HG02973 (cell line): ENCODE results near the gene CWH43.
"Not testable (repeated sequence)": the region's sequence is repeated elsewhere in the genome, so short reads cannot be mapped to it uniquely, and the experiment has no call there.

Experiments
- ATAC-seq: cut with Tn5 transposase; IDR thresholded peaks from one replicate; pipeline ENCODE4 v1.9.1; 2021; ENCODE audit warnings: moderate library complexity; ENCODE audit not compliant: unreplicated experiment

The CWH43 gene

GRCh38 chr4:49096215-49096614, 110.1 kb downstream of the CWH43 start:
- ATAC-seq, result not testable (repeated sequence)

GRCh38 chr4:49096627-49097026, 110.6 kb downstream of the CWH43 start:
- peak; percentile 30 for ATAC-seq

DNA sequence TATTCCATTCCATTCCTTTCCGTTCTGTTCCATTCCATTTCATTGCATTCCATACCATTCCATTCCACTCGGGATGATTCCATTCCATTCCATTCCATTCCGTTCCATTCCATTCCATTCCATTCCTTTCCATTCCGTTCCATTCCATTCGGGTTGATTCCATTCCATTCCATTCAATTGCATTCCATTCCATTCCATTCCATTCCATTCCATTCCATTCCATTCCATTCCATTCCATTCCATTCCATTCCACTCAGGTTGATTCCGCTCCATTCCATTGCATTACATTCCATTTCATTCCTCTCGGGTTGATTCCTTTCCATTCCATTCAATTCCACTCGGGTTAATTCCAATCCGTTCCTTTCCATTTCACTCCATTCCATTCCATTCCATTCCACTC, 111.0 kb downstream of the CWH43 start:
- not testable (repeated sequence) for ATAC-seq

- not testable (repeated sequence) for ATAC-seq
Observed at GRCh38 chr4:49097505-49097904, 111.4 kb downstream of the CWH43 start.

DNA sequence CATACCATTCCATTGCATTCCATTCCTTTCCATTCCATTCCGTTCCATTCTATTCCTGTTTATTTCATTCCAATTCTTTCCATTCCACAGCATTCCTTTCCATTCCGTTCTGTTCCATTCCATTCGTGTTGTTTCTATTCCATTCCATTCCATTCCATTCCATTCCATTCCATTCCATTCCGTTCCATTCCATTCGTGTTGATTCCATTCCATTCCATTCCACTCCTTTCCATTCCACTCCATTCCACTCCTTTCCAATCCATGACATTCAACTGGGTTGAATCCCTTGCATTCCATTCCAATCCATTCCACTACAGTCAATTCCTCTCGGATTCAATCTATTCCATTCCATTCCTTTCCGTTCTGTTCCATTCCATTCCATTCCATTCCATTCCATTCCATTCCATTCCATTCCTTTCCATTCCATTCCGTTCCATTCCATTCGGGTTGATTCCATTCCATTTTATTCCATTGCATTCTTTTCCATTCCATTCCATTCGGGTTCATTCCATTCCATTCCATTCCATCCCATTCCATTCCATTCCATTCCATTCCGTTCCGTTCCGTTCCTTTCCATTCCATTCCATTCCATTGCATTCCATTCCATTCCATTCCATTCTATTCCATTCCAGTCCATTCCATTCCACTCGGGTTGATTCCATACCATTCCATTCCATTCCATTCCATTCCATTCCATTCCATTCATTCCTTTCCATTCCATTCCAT, 112.1 kb downstream of the CWH43 start:
- not testable (repeated sequence) for ATAC-seq

- ATAC-seq, result not testable (repeated sequence)
Observed at GRCh38 chr4:49099831-49100444, 113.9 kb downstream of the CWH43 start.

DNA sequence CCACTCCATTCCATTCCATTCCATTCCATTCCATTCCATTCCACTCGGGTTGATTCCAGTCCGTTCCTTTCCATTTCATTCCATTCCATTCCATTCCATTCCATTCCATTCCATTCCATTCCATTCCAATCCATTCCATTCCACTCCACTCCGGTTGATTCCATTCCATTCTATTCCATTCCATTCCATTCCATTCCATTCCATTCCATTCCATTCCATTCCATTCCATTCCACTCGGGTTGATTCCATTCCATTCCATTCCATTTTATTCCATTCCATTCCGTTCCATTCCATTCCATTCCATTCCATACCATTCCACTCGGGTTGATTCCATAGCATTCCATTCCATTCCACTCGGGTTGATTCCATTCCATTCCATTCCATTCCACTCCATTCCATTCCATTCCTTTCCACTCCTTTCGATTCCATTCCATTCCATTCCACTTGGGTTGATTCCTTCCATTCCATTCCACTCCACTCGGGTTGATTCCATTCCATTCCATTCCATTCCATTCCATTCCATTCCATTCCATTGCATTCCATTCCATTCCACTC, 116.3 kb downstream of the CWH43 start:
- not testable (repeated sequence) for ATAC-seq

GRCh38 chr4:49103436-49104136, 117.5 kb downstream of the CWH43 start:
- peak; percentile 23 for ATAC-seq

GRCh38 chr4:49104231-49104930, 118.3 kb downstream of the CWH43 start:
- not testable (repeated sequence) for ATAC-seq

GRCh38 chr4:49105248-49105904, 119.3 kb downstream of the CWH43 start:
- not testable (repeated sequence) for ATAC-seq

DNA sequence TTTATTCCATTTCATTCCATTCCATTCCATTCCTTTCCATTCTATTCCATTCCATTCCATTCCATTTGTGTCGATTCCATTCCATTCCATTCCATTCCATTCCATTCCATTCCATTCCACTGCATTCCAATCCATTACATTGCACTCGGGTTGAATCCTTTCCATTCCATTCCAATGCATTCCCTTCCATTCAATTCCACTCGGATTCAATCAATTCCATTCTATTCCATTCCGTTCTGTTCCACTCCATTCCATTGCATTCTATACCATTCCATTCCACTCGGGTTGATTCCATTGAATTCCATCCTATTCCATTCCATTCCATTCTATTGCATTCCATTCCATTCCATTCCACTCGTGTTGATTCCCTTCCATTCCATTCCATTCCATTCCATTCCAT, 121.2 kb downstream of the CWH43 start:
- ATAC-seq, result not testable (repeated sequence)

DNA sequence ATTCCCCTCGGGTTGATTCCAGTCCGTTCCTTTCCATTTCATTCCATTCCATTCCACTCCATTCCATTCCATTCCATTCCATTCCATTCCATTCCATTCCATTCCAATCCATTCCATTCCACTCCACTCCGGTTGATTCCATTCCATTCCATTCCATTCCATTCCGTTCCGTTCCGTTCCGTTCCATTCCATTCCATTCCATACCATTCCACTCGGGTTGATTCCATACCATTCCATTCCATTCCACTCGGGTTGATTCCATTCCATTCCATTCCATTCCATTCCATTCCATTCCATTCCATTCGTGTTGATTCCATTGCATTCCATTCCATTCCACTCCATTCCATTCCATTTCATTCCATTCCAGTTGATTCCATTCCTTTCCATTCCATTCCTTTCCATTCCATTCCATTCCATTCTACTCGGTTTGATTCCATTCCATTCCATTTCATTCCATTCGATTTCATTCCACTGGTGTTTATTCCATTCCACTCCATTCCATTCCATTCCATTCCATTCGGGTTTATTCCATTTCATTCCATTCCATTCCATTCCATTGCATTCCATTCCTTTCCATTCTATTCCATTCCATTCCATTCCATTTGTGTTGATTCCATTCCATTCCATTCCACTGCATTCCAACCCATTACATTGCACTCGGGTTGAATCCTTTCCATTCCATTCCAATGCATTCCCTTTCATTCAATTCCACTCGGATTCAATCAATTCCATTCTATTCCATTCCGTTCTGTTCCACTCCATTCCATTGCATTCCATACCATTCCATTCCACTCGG, 122.3 kb downstream of the CWH43 start:
- peak; percentile 32 for ATAC-seq

DNA sequence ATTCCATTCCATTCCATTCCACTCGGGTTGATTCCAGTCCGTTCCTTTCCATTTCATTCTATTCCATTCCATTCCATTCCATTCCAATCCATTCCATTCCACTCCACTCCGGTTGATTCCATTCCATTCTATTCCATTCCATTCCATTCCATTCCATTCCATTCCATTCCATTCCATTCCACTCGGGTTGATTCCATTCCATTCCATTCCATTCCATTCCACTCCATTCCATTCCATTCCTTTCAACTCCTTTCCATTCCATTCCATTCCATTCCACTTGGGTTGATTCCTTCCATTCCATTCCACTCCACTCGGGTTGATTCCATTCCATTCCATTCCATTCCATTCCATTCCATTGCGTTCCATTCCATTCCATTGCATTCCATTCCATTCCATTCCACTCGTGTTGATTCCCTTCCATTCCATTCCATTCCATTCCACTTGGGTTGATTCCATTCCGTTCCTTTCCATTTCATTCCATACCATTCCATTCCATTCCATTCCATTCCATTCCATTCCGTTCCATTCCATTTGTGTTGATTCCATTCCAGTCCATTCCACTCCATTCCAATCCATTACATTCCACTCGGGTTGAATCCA, 123.6 kb downstream of the CWH43 start:
- ATAC-seq, result peak; percentile 28

DNA sequence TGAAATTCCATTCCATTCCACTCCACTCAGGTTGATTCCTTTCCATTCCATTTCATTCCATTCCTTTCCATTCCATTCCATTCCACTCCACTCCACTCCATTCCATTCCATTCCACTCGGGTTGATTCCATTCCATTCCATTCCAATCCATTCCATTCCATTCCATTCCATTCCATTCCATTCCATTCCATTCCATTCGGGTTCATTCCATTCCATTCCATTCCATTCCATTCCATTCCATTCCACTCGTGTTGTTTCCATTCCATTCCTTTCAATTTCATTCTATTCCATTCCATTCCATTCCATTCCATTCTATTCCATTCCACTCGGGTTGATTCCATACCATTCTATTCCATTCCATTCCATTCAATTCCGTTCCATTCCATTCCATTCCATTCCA, 124.5 kb downstream of the CWH43 start:
- peak; percentile 44 for ATAC-seq
